T1000 (cell line): ENCODE measurements around the gene ZNF407.

Experiments used
- DNase-seq: peaks from one replicate; lab custom pipeline; 2025; ENCODE audit warnings: mixed read lengths; lab: John Stamatoyannopoulos, UW

ZNF407 gene

GRCh38 chr18:75009878-75010277, 412.2 kb downstream of the ZNF407 start:
- no peak for DNase-seq

- no peak for DNase-seq
Measured at GRCh38 chr18:75010278-75010677, 412.6 kb downstream of the ZNF407 start.

- no peak for DNase-seq
Measured at GRCh38 chr18:75010689-75011088, 413.0 kb downstream of the ZNF407 start.

GRCh38 chr18:75016025-75016717, 418.5 kb downstream of the ZNF407 start:
- no peak for DNase-seq

- DNase-seq: no peak
Measured at GRCh38 chr18:75023473-75023872, 425.8 kb downstream of the ZNF407 start.

- DNase-seq: no peak
Measured at GRCh38 chr18:75024871-75025270, 427.2 kb downstream of the ZNF407 start.

GRCh38 chr18:75025573-75025972, 427.9 kb downstream of the ZNF407 start:
- no peak for DNase-seq

GRCh38 chr18:75029481-75029880, 431.8 kb downstream of the ZNF407 start:
- no peak for DNase-seq

GRCh38 chr18:75031717-75032317, 434.1 kb downstream of the ZNF407 start:
- DNase-seq: no peak

GRCh38 chr18:75033516-75033915, 435.8 kb downstream of the ZNF407 start:
- DNase-seq: no peak

- DNase-seq: no peak
Measured at GRCh38 chr18:75034937-75035336, 437.3 kb downstream of the ZNF407 start.

GRCh38 chr18:75035928-75036327, 438.3 kb downstream of the ZNF407 start:
- DNase-seq: no peak

- DNase-seq: no peak
Measured at GRCh38 chr18:75036917-75037688, 439.4 kb downstream of the ZNF407 start.

GRCh38 chr18:75037689-75037955, 440.0 kb downstream of the ZNF407 start:
- no peak for DNase-seq

- DNase-seq: no peak
Measured at GRCh38 chr18:75041586-75041985, 443.9 kb downstream of the ZNF407 start.

- DNase-seq: no peak
Measured at GRCh38 chr18:75043478-75043877, 445.8 kb downstream of the ZNF407 start.

- DNase-seq: no peak
Measured at GRCh38 chr18:75044296-75044695, 446.6 kb downstream of the ZNF407 start.

- DNase-seq: no peak
Measured at GRCh38 chr18:75044791-75045190, 447.1 kb downstream of the ZNF407 start.

- no peak for DNase-seq
Measured at GRCh38 chr18:75045272-75045671, 447.6 kb downstream of the ZNF407 start.

- no peak for DNase-seq
Measured at GRCh38 chr18:75047240-75047961, 449.7 kb downstream of the ZNF407 start.

GRCh38 chr18:75048776-75049454, 451.2 kb downstream of the ZNF407 start:
- no peak for DNase-seq

- DNase-seq: no peak
Measured at GRCh38 chr18:75049455-75049789, 451.8 kb downstream of the ZNF407 start.
